AG20443 (cell line): ENCODE measurements around the gene NAA40.

Experiments used
- DNase-seq: peaks from one replicate; pipeline ENCODE4 v3.0.0; 2012; ENCODE audit warnings: low spot score, mixed read lengths

NAA40 gene

GRCh38 chr11:63913866-63914830 is 24.7 kb upstream of the NAA40 start:
- DNase-seq = no peak

GRCh38 chr11:63914896-63915691 is 23.7 kb upstream of the NAA40 start:
- DNase-seq = no peak

- peak; percentile 73 for DNase-seq
Measured at GRCh38 chr11:63915961-63916836, 22.6 kb upstream of the NAA40 start.

GRCh38 chr11:63916837-63917691 is 21.7 kb upstream of the NAA40 start, which contains the start of gene RCOR2:
TSS of gene RCOR2 (minus strand) at chr11:63917164. CDS start at chr11:63916456, 708 bp downstream.
- DNase-seq = peak; percentile 92

GRCh38 chr11:63917692-63918506 is 20.9 kb upstream of the NAA40 start:
- peak; percentile 60 for DNase-seq

GRCh38 chr11:63918507-63919191 is 20.2 kb upstream of the NAA40 start:
- DNase-seq = no peak

GRCh38 chr11:63919267-63920125 is 19.3 kb upstream of the NAA40 start:
- DNase-seq = peak; percentile 53

GRCh38 chr11:63920126-63920938 is 18.5 kb upstream of the NAA40 start:
- peak; percentile 70 for DNase-seq

- DNase-seq = no peak
Measured at GRCh38 chr11:63920939-63921417, 17.8 kb upstream of the NAA40 start.

GRCh38 chr11:63922673-63923192 is 16.1 kb upstream of the NAA40 start:
- DNase-seq = no peak

GRCh38 chr11:63923319-63923718 is 15.5 kb upstream of the NAA40 start:
- DNase-seq = no peak

GRCh38 chr11:63929616-63930015 is 9.2 kb upstream of the NAA40 start:
- no peak for DNase-seq

- no peak for DNase-seq
Measured at GRCh38 chr11:63931045-63931444, 7.8 kb upstream of the NAA40 start.

GRCh38 chr11:63931876-63932275 is 6.9 kb upstream of the NAA40 start:
- no peak for DNase-seq

- DNase-seq = peak; percentile 61
Measured at GRCh38 chr11:63933459-63933858, 5.3 kb upstream of the NAA40 start.

- DNase-seq = no peak
Measured at GRCh38 chr11:63937713-63938478, 906 bp upstream of the NAA40 start.
